Measurements from ENCODE around the gene FZD4.
"Not testable (repeated sequence)": the region's sequence is repeated elsewhere in the genome, so short reads cannot be mapped to it uniquely, and the experiment has no call there.

FZD4 gene

DNA sequence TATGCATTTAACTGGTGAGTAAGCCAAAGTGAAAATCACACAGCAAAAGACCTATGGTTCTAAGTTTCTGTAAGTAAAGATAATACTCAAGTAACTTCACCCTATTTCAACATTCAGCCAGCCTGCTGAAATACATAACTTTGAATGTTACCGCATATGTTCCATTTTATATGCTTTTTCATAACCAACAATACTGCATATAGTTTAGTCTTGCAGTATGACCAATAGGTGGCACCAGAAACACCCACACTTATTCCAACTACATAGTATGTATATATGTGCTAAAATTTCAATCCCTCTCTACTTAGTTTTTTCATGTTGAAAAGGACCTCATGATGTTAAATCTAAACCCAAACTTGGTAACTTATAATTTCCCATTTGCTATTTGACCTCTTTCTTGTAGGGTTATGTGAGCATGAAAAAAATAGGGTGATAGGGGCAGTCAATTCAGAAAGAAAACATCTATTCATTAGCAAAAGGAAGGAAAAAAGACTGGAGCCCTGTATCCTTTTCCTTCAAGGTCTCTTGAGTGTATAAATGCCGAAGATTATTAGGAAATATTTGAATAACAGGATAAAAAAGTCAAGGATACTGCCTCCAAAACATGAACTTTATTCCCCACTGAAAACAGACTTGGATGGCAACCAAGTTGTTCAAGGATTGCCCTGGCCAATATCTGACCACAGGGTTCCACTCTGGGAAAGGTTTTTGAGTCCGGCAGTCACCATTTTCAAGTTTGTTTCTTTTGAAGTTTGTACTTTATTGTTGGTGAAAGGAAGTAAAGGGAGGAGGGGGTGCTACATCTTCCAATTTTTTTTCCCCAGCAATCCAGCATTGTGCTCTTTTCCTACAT, 23.8 kb upstream of the FZD4 start:
- no peaks in the 10 kb centered on the region for H3K27me3 ChIP-seq (replicated peaks)
- TF ChIP-seq, protein P1, sequence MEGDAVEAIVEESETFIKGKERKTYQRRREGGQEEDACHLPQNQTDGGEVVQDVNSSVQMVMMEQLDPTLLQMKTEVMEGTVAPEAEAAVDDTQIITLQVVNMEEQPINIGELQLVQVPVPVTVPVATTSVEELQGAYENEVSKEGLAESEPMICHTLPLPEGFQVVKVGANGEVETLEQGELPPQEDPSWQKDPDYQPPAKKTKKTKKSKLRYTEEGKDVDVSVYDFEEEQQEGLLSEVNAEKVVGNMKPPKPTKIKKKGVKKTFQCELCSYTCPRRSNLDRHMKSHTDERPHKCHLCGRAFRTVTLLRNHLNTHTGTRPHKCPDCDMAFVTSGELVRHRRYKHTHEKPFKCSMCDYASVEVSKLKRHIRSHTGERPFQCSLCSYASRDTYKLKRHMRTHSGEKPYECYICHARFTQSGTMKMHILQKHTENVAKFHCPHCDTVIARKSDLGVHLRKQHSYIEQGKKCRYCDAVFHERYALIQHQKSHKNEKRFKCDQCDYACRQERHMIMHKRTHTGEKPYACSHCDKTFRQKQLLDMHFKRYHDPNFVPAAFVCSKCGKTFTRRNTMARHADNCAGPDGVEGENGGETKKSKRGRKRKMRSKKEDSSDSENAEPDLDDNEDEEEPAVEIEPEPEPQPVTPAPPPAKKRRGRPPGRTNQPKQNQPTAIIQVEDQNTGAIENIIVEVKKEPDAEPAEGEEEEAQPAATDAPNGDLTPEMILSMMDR (IDR thresholded peaks at IDR 0.05; ENCODE audit: low read depth, low read length, missing control alignments): peak; percentile 62
- DNase-seq: peak; percentile 57
- no peak overlapping the region for H3K27ac ChIP-seq
- H3K4me3 ChIP-seq (ENCODE audit: low read depth, low read length): no peak overlapping the region
- no peaks in the 10 kb centered on the region for H3K36me3 ChIP-seq (replicated peaks)
- in situ Hi-C loops (cut with HindIII; ENCODE audit: low pct_ligation_motif_present, low sequenced_read_pairs): no loop called here

DNA sequence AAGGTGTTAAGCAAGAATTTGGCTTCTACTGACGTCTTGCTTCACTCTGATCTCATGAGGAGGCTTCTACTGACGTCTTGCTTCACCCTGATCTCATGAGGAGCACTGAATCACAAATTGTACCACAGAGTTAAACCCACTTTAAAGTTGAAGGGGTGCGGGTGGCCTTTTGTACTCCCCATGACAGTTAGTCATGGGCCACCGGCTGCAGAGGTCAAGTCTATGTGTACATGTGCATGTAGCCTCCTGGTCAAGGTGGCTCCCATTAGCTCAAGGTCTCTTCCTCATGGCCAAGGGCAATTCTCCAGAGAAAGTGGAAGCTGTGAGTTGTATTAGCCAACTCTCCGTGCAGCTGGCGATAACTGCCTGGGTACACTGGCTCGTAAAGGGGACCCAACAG, 23.1 kb upstream of the FZD4 start:
- TF ChIP-seq, protein P1 (IDR thresholded peaks at IDR 0.05; ENCODE audit: low read depth, low read length, missing control alignments): no peak
- no peak overlapping the region for H3K4me3 ChIP-seq (ENCODE audit: low read depth, low read length)
- DNase-seq: no peak
- no peak overlapping the region for H3K27ac ChIP-seq
- no peaks in the 10 kb centered on the region for H3K36me3 ChIP-seq (replicated peaks)
- H3K27me3 ChIP-seq (replicated peaks): no peaks in the 10 kb centered on the region
- in situ Hi-C loops (cut with HindIII; ENCODE audit: low pct_ligation_motif_present, low sequenced_read_pairs): no loop called here

DNA sequence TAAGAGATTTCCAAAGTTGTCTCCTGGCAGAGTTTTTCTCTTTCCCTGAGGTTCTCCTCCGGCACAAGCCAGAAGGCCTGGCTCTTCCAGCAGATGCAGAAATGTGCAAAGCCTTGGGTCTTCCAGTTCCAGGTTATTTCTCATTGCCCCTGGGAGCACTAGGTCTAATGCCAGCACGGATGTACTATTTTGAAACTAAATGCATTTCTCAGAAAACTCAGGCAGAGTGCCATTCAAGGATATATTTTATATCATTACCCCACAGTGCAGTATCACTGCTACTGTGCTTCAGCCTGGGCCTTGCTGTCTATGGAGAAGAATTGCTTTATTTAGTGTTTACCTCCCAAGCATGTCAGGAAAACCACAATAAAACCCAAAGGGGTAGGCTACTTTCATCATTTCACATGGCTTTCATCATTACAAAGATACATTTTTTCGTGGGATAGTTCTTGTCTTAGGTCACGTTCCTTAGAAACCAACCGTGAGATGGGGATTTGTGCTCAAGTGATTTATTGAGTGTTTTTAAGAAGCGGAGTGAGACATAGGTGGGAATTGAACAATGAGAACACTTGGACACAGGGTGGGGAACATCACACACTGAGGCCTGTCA, 22.4 kb upstream of the FZD4 start:
- Histone ChIP-seq H3K27ac (no peak overlapping the region), H3K4me3 (ENCODE audit: low read depth, low read length) (no peak overlapping the region), H3K27me3 (replicated peaks) (no peaks in the 10 kb centered on the region), H3K36me3 (replicated peaks) (no peaks in the 10 kb centered on the region)
- in situ Hi-C loops (cut with HindIII; ENCODE audit: low pct_ligation_motif_present, low sequenced_read_pairs): no loop called here
- TF ChIP-seq, protein P1 (IDR thresholded peaks at IDR 0.05; ENCODE audit: low read depth, low read length, missing control alignments): no peak
- no peak for DNase-seq

DNA sequence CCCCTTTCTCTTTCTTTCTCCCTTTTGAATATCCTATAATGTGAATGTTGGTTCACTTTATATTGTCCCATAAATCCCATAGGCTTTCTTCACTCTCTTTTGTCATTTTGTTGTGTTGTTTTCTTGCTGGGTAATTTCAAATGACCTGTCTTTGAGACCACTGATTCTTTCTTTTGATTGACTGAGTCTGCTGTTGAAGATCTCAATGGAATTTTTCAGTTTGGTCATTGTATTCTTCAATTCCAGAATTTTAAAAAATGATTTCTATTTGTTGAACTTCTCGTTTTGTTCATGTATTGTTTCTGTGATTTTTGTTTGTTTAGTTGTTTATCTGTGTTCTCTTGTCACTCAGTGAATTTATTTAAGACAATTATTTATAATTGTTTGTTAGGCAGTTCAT, 17.5 kb upstream of the FZD4 start:
- Histone ChIP-seq H3K36me3 (replicated peaks) (no peaks in the 10 kb centered on the region), H3K4me3 (ENCODE audit: low read depth, low read length) (no peak overlapping the region), H3K27me3 (replicated peaks) (no peaks in the 10 kb centered on the region), H3K27ac (no peak overlapping the region)
- in situ Hi-C loops (cut with HindIII; ENCODE audit: low pct_ligation_motif_present, low sequenced_read_pairs): no loop called here
- TF ChIP-seq, protein P1 (IDR thresholded peaks at IDR 0.05; ENCODE audit: low read depth, low read length, missing control alignments): no peak
- DNase-seq: no peak

DNA sequence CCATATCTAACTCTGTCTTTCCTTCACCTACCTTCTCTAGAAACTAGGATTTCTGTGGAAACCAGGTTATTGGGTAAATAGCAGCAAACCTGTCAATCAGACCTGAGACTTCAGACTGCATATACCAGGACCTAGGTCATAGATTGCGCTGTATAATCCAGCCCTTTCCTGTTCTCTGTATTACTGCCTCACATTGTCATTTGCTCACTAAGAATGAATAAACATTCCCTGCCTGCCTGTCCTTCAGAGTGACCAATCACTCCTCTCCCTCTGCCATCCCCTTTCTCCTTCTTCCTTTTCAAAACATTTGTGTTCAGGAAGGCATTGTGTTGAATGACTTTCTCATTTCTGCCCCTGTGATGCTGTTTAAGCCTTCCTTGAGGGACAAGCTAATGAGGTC, 14.1 kb upstream of the FZD4 start:
- H3K27me3 ChIP-seq (replicated peaks): no peaks in the 10 kb centered on the region
- no peak for DNase-seq
- no peak overlapping the region for H3K27ac ChIP-seq
- in situ Hi-C loops (cut with HindIII; ENCODE audit: low pct_ligation_motif_present, low sequenced_read_pairs): no loop called here
- H3K4me3 ChIP-seq (ENCODE audit: low read depth, low read length): no peak overlapping the region
- TF ChIP-seq, protein P1 (IDR thresholded peaks at IDR 0.05; ENCODE audit: low read depth, low read length, missing control alignments): no peak
- no peaks in the 10 kb centered on the region for H3K36me3 ChIP-seq (replicated peaks)

DNA sequence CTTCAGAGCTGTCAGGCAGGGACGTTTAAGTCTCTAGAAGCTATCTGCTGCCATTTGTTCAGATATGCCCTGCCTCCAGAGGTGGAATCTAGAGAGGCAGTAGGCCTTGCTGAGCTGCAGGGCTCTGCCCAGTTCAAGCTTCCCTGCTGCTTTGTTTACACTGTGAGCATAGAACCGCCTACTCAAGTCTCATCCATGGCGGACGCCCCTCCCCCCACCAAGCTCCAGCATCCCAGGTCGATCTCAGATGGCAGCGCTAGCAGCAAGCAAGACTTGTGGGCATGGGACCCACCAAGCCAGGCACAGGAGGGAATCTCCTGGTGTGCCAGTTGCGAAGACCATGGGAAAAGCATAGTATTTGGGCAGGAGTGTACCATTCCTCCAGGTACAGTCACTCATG, 12.4 kb upstream of the FZD4 start:
- H3K27me3 ChIP-seq (replicated peaks); H3K4me3 ChIP-seq (ENCODE audit: low read depth, low read length); H3K36me3 ChIP-seq (replicated peaks); in situ Hi-C loops (cut with HindIII; ENCODE audit: low pct_ligation_motif_present, low sequenced_read_pairs); DNase-seq; H3K27ac ChIP-seq: not testable (repeated sequence)
